Liver (tissue), 9 donors: ENCODE measurements around the gene ELL. TPM values are rescaled to one million over a fixed set of nuclear protein-coding genes. Genes with fewer than 3 reads are reported as not detected.

ENCODE experiments used
- DNase-seq: peaks from one replicate; pipeline ENCODE4 v3.0.0-alpha.2; 2017; ENCODE audit warnings: low spot score
- H3K27ac ChIP-seq, 2 donors: one replicate each; pipeline ENCODE4 v1.7.0; 2013; ENCODE audit warnings: inconsistent platforms in 2 of 2, low read length in 2 of 2, control low read depth in 1 of 2, low read depth in 1 of 2, mild to moderate bottlenecking in 1 of 2
- H3K27me3 ChIP-seq, 4 donors: one replicate each; pipeline versions ENCODE4 v1.6.1 to v1.7.0; 2013; ENCODE audit warnings: low read length in 3 of 4, inconsistent platforms in 1 of 4, mild to moderate bottlenecking in 1 of 4, moderate library complexity in 1 of 4; ENCODE audit not compliant: control insufficient read depth in 4 of 4, insufficient read depth in 4 of 4
- H3K36me3 ChIP-seq, 4 donors: one replicate each; pipeline versions ENCODE4 v1.6.1 to v1.7.0; 2013; ENCODE audit warnings: low read length in 3 of 4, mild to moderate bottlenecking in 3 of 4, low read depth in 1 of 4, moderate library complexity in 1 of 4; ENCODE audit not compliant: control insufficient read depth in 4 of 4, insufficient read depth in 3 of 4
- H3K4me1 ChIP-seq, 4 donors: one replicate each; pipeline versions ENCODE4 v1.6.1 to v1.7.0; 2013; ENCODE audit warnings: low read length in 3 of 4, mild to moderate bottlenecking in 3 of 4, moderate library complexity in 1 of 4; ENCODE audit not compliant: control insufficient read depth in 4 of 4, insufficient read depth in 4 of 4
- H3K4me3 ChIP-seq, 3 donors: one replicate each; pipeline versions ENCODE4 v1.6.1 to v1.7.0; 2013; ENCODE audit warnings: low read length in 3 of 3, control low read depth in 1 of 3, low read depth in 1 of 3, mild to moderate bottlenecking in 1 of 3
- H3K9ac ChIP-seq, 2 donors: one replicate each; pipeline ENCODE4 v1.7.0; 2013; ENCODE audit warnings: low read length in 2 of 2, mild to moderate bottlenecking in 2 of 2, moderate library complexity in 2 of 2, control low read depth in 1 of 2, low read depth in 1 of 2
- H3K9me3 ChIP-seq, 4 donors: one replicate each; pipeline versions ENCODE4 v1.6.1 to v1.7.0; 2013; ENCODE audit warnings: low read length in 3 of 4; ENCODE audit not compliant: control insufficient read depth in 4 of 4
- ATF3 ChIP-seq: IDR thresholded peaks from 2 replicates; pipeline ENCODE4 v1.6.1; 2016; ENCODE audit warnings: antibody characterized with exemption
- EGR1 ChIP-seq, 2 donors: IDR thresholded peaks; 2 replicates each; pipeline ENCODE4 v1.6.1; 2016 to 2018; ENCODE audit warnings: antibody characterized with exemption in 2 of 2, low read depth in 2 of 2
- FOXA1 ChIP-seq: IDR thresholded peaks from 2 replicates; pipeline ENCODE4 v1.6.1; 2016; ENCODE audit warnings: antibody characterized with exemption
- FOXA2 ChIP-seq: IDR thresholded peaks from 2 replicates; pipeline ENCODE4 v1.6.1; 2016; ENCODE audit warnings: antibody characterized with exemption
- GABPA ChIP-seq, 2 donors: IDR thresholded peaks in 1 of 2; conservative IDR thresholded peaks in 1 of 2; 2 replicates each; pipeline ENCODE4 v1.6.1; 2016; ENCODE audit warnings: antibody characterized with exemption in 2 of 2, mild to moderate bottlenecking in 1 of 2, moderate library complexity in 1 of 2
- HNF4A ChIP-seq, 2 donors: conservative IDR thresholded peaks; 2 replicates each; pipeline ENCODE4 v1.6.1; 2016; ENCODE audit warnings: antibody characterized with exemption in 2 of 2, mild to moderate bottlenecking in 2 of 2
- JUND ChIP-seq, 2 donors: IDR thresholded peaks; 2 replicates each; pipeline ENCODE4 v1.6.1; 2016; ENCODE audit warnings: antibody characterized with exemption in 2 of 2
- MAX ChIP-seq: IDR thresholded peaks from 2 replicates; pipeline ENCODE4 v1.6.1; 2016; ENCODE audit warnings: antibody characterized with exemption
- NR2F2 ChIP-seq: IDR thresholded peaks from 2 replicates; pipeline ENCODE4 v1.6.1; 2016; ENCODE audit warnings: antibody characterized with exemption
- REST ChIP-seq: IDR thresholded peaks from 2 replicates; pipeline ENCODE4 v1.6.1; 2016; ENCODE audit warnings: antibody characterized with exemption, mild to moderate bottlenecking
- RXRA ChIP-seq, 2 donors: IDR thresholded peaks; 2 replicates each; pipeline ENCODE4 v1.6.1; 2017 to 2018; ENCODE audit warnings: antibody characterized with exemption in 2 of 2, mild to moderate bottlenecking in 1 of 2
- SP1 ChIP-seq: IDR thresholded peaks from 2 replicates; pipeline ENCODE4 v1.6.1; 2018; ENCODE audit warnings: antibody characterized with exemption, mild to moderate bottlenecking
- TAF1 ChIP-seq: conservative IDR thresholded peaks from 2 replicates; pipeline ENCODE4 v1.6.1; 2016; ENCODE audit warnings: antibody characterized with exemption, mild to moderate bottlenecking
- WGBS: extraction: QIAGEN DNeasy Blood & Tissue Kit; methylation state at CpG from one replicate; pipeline ENCODE4 v1.1.7; 2013; 5-methylcytosine and 5-hydroxymethylcytosine counted together
- polyA plus RNA-seq, 2 donors: library from polyadenylated mRNA; stranded (reverse) in 1 of 2; unstranded in 1 of 2; fragments of 200-250 nt in 1 of 2; fragments of >200 nt in 1 of 2; fragmentation: Nextera tagmentation in 1 of 2; extraction: Ambion mirVana in 1 of 2; gene quantifications; one replicate each; pipeline versions ENCODE4 v1.2.1 to v1.2.3, GENCODE V29; 2013 to 2015
- total RNA-seq, 2 donors: library from RNA; depleted of rRNA; stranded (reverse); fragments of >200 nt; gene quantifications; one replicate each; pipeline ENCODE4 v1.2.3, GENCODE V29; 2014
- donor health status: healthy.
- donor health status: healthy.
- donor health status: healthy.
- donor health status: healthy.
- donor health status: healthy.

ELL gene
- total and polyA plus RNA-seq, 4 donors: 4.5 to 10.5 (median 6.6) TPM

GRCh38 chr19:18424122-18424889, 97.6 kb downstream of the ELL start:
- Histone ChIP-seq H3K9me3 (no peaks in the 10 kb centered on the region), H3K4me3 (no peak overlapping the region), H3K9ac (no peak overlapping the region), H3K4me1 (peaks cover 0 to 9% (median 4%) of the 10 kb centered on the region in 4 donors), H3K27me3 (no peaks in the 10 kb centered on the region), H3K27ac (no peak overlapping the region), H3K36me3 (no peaks in the 10 kb centered on the region)
- WGBS: 88% methylated on average over 22 of the region's 22 CpGs
- TF ChIP-seq HNF4A (conservative IDR thresholded peaks at IDR 0.05) (no peak), MAX (no peak), JUND (IDR thresholded peaks at IDR 0.05) (no peak), FOXA1 (no peak), TAF1 (no peak), GABPA (IDR thresholded peaks at IDR 0.05 in 1 of 2, conservative IDR thresholded peaks at IDR 0.05 in 1 of 2) (no peak), ATF3 (no peak), NR2F2 (no peak), FOXA2 (no peak), SP1 (no peak), REST (no peak), RXRA (IDR thresholded peaks at IDR 0.05) (no peak), EGR1 (IDR thresholded peaks at IDR 0.05; ENCODE audit: low read depth in 2 of 2) (no peak)
- no peak for DNase-seq

GRCh38 chr19:18423258-18424020, 98.4 kb downstream of the ELL start:
- H3K27ac ChIP-seq: no peak overlapping the region
- H3K27me3 ChIP-seq: no peaks in the 10 kb centered on the region
- TF ChIP-seq JUND (IDR thresholded peaks at IDR 0.05): no peak
- H3K36me3 ChIP-seq: no peaks in the 10 kb centered on the region
- WGBS: 90% methylated on average over 21 of the region's 21 CpGs
- H3K4me1 ChIP-seq: peaks cover 0 to 16% (median 7%) of the 10 kb centered on the region in 4 donors
- H3K9me3 ChIP-seq: no peaks in the 10 kb centered on the region
- no peak overlapping the region for H3K4me3 ChIP-seq
- DNase-seq: no peak
- no peak overlapping the region for H3K9ac ChIP-seq
